ENCODE results near the gene IL19. TPM values are rescaled to one million over a fixed set of nuclear protein-coding genes. Genes with fewer than 3 reads are reported as not detected.

IL19 gene
- total and polyA plus RNA-seq, 9 of the 15 experiments (the other 6 are each of a cell fraction or from before 2014, with no cell fraction given), result not detected

DNA sequence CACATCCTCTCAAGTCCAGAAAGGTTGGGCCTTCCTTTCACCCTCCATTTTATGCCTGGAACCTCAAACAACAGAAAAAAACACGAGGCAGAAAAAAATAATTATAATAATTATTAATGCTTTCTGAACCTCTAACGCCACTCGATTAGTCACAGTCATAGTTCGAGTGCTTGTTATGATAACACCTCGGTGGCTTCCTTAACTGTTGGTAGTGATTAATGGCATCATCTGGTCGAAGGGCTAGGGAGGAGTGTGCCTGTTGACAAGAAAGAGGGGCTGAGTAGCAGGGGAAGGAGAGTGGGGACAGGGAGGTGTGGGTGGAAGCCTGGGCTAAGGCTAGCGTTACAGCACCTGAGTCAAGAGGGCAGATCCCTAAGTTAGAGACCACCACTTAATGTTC lies 23.0 kb downstream of the IL19 start (continued):
- TF ChIP-seq, protein P1, sequence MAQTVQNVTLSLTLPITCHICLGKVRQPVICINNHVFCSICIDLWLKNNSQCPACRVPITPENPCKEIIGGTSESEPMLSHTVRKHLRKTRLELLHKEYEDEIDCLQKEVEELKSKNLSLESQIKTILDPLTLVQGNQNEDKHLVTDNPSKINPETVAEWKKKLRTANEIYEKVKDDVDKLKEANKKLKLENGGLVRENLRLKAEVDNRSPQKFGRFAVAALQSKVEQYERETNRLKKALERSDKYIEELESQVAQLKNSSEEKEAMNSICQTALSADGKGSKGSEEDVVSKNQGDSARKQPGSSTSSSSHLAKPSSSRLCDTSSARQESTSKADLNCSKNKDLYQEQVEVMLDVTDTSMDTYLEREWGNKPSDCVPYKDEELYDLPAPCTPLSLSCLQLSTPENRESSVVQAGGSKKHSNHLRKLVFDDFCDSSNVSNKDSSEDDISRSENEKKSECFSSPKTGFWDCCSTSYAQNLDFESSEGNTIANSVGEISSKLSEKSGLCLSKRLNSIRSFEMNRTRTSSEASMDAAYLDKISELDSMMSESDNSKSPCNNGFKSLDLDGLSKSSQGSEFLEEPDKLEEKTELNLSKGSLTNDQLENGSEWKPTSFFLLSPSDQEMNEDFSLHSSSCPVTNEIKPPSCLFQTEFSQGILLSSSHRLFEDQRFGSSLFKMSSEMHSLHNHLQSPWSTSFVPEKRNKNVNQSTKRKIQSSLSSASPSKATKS (CRISPR knock-in tag; IDR thresholded peaks at IDR 0.05), result no peak

DNA sequence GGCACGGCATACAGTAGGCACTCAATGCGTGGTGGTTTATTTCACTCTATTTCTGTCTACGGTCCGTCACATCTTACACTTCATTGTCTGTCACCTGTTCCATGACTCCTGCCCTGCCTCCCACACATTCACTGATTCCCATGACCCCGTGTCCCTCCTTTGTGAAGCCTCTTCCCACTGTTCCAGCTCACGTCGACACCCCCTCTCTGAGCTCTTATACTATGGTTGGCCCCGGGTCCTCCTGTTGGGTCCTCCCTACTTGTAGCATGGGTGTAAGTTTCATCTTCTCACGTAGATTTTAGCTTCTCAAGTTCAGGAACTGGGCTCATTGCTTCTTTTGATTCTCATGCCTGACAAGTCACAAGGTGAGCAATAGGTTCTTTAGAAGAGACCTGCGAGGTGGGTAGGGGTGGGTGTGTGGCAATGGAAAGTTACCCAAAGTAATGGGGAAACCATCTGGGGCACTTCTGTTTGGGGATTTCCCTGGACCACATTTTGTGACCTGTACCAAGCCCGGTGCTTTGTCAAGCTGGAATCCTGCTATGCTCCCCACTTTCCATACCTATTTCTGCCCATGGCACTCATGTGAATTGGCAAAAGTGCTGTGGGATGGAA lies 23.8 kb downstream of the IL19 start:
- Histone ChIP-seq H3K4me3 (no peak overlapping the region), H3K36me3 (ENCODE audit: control insufficient read depth, insufficient read depth, low read length) (no peaks in the 10 kb centered on the region), H3K27ac (ENCODE audit: extremely low read depth, low read depth, low read length) (no peak overlapping the region), H3K4me1 (replicated peaks in 1 of 2; ENCODE audit: control insufficient read depth in 2 of 2, insufficient read depth in 2 of 2, low read length in 2 of 2) (no peaks in the 10 kb centered on the region; a peak in 1 of 5 replicates), H3K79me2 (ENCODE audit: control insufficient read depth, insufficient read depth, low read length) (no peaks in the 10 kb centered on the region), H2AFZ (ENCODE audit: low read depth, low read length) (no peak overlapping the region), H3K9ac (ENCODE audit: insufficient read depth in 1 of 2, low read depth in 2 of 2, low read length in 2 of 2) (no peak overlapping the region), H3K9me3 (replicated peaks; ENCODE audit: control insufficient read depth, insufficient read depth, low read depth, low read length) (no peaks in the 10 kb centered on the region), H3K9me1 (ENCODE audit: control insufficient read depth, insufficient read depth, low read length) (no peaks in the 10 kb centered on the region), H4K20me1 (replicated peaks; ENCODE audit: control insufficient read depth, insufficient read depth, low read length) (0 out of 2 replicates have a peak, but pooled peaks cover 5% of the 10 kb centered on the region), H3K4me2 (ENCODE audit: insufficient read depth, low read length) (no peak overlapping the region), H3K27me3 (ENCODE audit: control insufficient read depth in 2 of 2, insufficient read depth in 2 of 2, low read length in 2 of 2) (peaks cover 24 to 56% of the 10 kb centered on the region in 2 experiments)
- in situ Hi-C loops (cut with MboI), result no loop called here
- intact Hi-C loops (cut with micrococcal nuclease), result no loop called here
- ATAC-seq (no peak), DNase-seq (ENCODE audit: extremely low read depth in 1 of 4, low spot score in 3 of 4) (no peak), FAIRE-seq (no peak)
- no TSS peak for BruUV-seq (replicated peaks)
- CTCF ChIA-PET (ENCODE audit: low intra/inter-chr PET ratio), result no interaction called here
- TF ChIP-seq, protein P2, sequence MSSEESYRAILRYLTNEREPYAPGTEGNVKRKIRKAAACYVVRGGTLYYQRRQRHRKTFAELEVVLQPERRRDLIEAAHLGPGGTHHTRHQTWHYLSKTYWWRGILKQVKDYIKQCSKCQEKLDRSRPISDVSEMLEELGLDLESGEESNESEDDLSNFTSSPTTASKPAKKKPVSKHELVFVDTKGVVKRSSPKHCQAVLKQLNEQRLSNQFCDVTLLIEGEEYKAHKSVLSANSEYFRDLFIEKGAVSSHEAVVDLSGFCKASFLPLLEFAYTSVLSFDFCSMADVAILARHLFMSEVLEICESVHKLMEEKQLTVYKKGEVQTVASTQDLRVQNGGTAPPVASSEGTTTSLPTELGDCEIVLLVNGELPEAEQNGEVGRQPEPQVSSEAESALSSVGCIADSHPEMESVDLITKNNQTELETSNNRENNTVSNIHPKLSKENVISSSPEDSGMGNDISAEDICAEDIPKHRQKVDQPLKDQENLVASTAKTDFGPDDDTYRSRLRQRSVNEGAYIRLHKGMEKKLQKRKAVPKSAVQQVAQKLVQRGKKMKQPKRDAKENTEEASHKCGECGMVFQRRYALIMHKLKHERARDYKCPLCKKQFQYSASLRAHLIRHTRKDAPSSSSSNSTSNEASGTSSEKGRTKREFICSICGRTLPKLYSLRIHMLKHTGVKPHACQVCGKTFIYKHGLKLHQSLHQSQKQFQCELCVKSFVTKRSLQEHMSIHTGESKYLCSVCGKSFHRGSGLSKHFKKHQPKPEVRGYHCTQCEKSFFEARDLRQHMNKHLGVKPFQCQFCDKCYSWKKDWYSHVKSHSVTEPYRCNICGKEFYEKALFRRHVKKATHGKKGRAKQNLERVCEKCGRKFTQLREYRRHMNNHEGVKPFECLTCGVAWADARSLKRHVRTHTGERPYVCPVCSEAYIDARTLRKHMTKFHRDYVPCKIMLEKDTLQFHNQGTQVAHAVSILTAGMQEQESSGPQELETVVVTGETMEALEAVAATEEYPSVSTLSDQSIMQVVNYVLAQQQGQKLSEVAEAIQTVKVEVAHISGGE (CRISPR knock-in tag; IDR thresholded peaks at IDR 0.05), result 0 out of 6 replicates have a peak, but pooled peaks of 1 of the 3 experiments have one; percentile 2
- no peak for TF ChIP-seq E2F3 (CRISPR knock-in tag; IDR thresholded peaks at IDR 0.05)
- POLR2A ChIA-PET, result interaction anchor here (1.1 to 1.3 kb wide), 3 partner anchors 8 to 81 kb away, joined by 3 read pairs; partner anchors contain the start of gene IL10
- 6% methylated on average over 11 of the region's 11 CpGs for WGBS (ENCODE audit: insufficient coverage, low coverage, missing lambda C conversion rate)

Measured in K562 (cell line).